GM15510 (cell line): Measurements from ENCODE around the gene DLK1.

ENCODE experiments used
- POLR2A ChIP-seq: IDR thresholded peaks from 3 replicates; pipeline ENCODE4 v1.6.1; 2011; ENCODE audit warnings: borderline replicate concordance; ENCODE audit not compliant: insufficient read length; ENCODE audit errors: extremely low read depth

DLK1 gene

DNA sequence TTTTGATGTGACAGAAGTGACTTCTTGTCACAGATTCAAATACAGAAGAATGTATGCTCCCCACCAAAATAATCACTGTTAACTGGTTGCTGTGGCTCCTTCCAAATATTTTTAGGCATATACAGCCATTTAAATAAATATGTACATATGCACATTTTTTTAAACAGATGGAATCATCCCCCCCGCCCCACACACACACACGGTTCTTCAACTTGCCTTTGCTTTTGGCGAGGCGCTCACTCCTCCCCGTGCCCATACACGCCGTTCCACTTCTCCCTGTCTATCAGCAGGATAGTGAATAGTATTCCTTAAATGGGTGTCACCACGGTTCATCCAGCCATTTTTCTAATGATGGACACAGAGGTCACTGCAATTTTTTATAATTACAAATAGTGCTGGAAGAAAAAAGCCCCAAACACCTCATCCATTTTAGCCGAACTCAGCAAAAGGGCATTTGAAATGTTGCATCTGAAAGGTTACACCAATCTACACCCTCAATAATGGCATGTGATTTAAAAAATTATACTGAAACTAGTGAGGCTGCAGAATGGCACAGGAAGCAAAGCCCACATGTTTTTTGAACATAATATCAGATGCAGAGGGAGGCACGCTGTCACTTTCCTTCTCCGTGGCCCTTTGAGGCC lies 60.0 kb downstream of the DLK1 start:
- TF ChIP-seq POLR2A: no peak

DNA sequence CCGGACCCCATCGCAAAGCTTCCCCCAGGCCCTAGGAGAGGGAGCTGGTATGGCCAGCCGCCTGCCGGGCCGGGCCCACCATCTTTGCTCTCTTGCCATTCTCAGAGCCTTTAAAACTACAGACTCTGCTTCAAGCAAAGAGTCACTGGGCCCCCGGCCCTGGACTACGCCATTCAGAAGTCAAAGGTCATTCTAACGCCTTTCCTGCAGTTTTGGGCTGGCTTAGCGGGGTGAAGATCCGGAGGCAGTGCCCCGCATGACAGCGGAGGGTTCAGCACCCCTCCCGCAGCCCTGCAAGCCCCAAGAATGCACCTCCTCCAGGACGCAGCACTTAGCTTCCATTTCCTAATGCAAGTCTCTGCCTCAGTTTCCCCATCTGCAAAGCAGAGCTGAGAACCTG lies 61.0 kb downstream of the DLK1 start:
- no peak for TF ChIP-seq POLR2A
